Activated CD4-positive, alpha-beta T cell treated with anti-CD3 and anti-CD28 coated beads, Interleukin-2, amount 50 U/mL, for 4 hours (primary cell): Measurements from ENCODE around the gene INSM1.

Source experiments
- DNase-seq, 2 experiments: peaks; one replicate each; pipeline ENCODE4 v3.0.0-alpha.2; 2020

INSM1 gene

GRCh38 chr20:20363434-20363798 is 4.5 kb upstream of the INSM1 start:
- DNase-seq = no peak

DNA sequence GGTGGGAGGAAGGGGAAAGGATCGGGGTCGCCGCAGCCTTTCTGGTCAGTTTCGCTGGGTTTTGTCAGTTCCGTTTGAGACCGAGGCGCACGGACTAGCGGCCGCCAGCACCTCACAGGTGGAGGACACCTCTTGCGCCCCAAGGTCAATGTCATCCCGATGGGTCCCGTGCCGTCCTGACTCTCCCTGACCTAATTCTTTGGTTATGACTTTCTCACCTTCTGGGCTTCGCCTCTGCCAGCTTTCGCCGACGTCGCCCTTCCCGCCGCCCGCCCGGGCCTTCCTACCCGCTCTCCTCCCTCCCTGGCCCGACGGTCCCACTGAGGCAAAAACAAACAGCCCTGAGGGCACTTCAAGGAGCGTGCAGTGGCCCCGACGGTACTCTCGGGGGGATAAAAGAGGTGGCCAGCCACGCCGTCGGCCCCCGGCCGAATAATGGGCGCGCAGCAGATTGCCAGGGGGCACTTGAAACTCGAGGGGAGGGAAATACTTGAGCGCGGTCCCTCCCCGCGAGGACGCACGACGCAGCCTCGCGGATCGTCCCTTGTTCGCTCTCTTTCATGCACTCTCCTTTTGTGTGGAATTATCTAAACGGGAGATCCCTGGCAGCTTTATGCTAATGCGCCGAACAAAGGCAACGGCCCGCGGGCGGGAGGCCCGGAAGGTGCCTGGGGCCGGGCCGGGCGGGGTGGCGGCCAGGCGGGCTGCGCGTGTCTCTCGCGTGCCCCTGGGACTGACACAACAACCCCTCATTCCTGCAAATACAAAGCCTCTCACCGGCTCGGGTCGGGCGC is 3.9 kb upstream of the INSM1 start:
- no peak for DNase-seq

- DNase-seq = no peak
Measured at GRCh38 chr20:20364593-20365479, 3.1 kb upstream of the INSM1 start.

GRCh38 chr20:20365480-20366161 is 2.3 kb upstream of the INSM1 start:
- DNase-seq = no peak

GRCh38 chr20:20366551-20366875 is 1.4 kb upstream of the INSM1 start:
- no peak for DNase-seq

DNA sequence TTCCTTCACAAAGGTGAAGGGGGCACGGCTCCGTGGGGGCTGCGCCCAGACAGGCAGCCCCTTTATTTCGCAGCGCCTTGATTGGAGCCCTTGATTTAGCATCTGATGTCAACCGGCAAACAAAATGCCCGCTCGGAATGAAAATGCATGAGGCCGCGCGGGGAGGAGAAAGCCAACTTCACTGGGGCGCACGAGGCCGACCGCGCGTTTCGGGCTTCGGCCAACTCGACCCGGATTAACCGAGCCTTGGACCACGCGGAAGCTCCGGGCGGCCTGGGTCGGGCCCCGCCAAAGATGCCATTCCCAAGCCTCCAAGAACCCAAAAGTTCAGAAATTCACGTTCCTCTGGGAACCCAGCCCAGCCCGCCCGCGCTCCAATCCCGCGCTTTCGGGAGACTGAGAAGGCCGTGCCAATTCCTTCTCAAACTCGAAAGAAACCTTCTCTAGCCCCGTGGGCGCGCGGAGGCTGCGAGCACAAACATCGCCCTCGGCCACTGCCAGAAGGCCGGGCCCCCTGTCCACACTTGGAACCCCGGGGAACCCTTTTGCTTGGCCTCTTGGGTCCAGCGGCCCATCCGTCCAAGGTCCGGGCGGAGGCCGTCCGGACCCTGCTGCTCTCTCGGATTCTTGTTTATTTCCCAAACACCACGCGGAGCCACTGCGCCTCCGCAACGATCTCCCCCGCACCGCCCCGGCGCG is 879 bp upstream of the INSM1 start:
- DNase-seq = no peak

DNA sequence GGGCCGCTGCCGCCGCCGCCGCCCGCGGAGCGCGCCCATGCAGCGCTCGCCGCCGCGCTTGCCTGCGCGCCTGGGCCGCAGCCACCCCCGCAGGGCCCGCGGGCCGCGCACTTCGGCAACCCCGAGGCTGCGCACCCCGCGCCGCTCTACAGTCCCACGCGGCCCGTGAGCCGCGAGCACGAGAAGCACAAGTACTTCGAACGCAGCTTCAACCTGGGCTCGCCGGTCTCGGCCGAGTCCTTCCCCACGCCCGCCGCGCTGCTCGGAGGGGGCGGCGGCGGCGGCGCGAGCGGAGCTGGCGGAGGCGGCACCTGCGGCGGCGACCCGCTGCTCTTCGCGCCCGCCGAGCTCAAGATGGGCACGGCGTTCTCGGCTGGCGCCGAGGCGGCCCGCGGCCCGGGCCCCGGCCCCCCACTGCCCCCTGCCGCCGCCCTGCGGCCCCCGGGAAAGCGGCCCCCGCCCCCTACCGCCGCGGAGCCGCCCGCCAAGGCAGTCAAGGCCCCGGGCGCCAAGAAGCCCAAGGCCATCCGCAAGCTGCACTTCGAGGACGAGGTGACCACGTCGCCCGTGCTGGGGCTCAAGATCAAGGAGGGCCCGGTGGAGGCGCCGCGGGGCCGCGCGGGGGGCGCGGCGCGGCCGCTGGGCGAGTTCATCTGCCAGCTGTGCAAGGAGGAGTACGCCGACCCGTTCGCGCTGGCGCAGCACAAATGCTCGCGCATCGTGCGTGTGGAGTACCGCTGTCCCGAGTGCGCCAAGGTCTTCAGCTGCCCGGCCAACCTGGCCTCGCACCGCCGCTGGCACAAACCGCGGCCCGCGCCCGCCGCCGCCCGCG is 730 bp downstream of the INSM1 start:
- DNase-seq = no peak

DNA sequence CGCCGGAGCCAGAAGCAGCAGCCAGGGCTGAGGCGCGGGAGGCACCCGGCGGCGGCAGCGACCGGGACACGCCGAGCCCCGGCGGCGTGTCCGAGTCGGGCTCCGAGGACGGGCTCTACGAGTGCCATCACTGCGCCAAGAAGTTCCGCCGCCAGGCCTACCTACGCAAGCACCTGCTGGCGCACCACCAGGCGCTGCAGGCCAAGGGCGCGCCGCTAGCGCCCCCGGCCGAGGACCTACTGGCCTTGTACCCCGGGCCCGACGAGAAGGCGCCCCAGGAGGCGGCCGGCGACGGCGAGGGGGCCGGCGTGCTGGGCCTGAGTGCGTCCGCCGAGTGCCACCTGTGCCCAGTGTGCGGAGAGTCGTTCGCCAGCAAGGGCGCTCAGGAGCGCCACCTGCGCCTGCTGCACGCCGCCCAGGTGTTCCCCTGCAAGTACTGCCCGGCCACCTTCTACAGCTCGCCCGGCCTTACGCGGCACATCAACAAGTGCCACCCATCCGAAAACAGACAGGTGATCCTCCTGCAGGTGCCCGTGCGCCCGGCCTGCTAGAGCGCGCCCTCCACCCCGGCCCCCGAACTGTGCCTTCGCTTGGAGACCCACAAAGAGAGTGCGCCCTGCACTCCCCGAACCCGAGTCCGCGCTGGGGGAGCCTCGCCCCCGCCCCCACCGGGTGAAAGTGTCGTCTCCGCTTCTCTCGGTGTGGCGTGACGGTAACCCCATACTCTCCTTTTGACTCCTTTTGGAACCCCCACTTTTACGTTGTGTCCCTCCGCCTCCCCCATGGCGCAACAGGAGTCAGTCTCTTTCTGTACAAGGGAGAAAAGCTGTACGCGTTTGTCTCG is 1.6 kb downstream of the INSM1 start:
- DNase-seq = no peak

DNA sequence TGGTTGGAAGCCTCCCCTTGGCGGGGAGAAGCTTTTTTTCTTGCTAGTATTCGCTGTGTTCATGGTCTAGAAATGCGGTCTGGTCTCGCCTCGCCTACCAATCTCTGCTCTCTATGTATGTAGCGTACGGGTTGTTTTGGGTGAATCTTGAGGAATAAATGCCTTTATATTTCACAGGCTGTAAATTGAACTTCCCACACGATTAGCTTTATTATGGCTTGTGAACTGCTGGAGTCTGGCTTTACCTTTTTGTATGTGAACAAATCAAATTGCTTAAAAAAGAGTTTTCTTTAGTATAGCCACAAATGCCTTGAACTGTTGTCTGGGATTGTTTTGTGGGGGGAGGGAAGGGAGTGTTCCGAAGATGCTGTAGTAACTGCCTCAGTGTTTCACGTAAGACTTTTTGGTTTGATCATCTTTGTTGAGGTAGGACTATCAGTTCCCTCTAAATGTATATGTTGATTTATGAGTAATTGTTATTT is 2.2 kb downstream of the INSM1 start:
- no peak for DNase-seq

DNA sequence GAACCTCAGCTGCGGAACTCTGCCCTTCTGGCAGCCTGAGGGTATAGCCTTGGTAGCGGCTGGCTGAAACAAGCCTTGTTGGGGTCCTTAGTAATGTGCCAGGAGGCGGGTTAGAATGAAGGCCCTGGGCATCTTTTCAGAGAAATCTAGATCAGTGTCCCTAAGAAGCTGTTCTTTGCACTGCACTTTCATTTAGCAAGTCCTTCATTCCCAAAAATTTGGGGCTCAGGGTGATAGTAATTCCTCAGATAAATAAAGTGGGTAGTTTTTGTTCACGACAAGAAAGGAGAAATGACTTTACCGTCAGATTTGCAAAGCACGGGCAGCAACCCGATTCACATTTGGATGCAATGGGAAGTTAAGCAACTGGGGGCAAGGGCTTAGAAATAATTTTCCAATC is 3.2 kb downstream of the INSM1 start:
- no peak for DNase-seq

DNA sequence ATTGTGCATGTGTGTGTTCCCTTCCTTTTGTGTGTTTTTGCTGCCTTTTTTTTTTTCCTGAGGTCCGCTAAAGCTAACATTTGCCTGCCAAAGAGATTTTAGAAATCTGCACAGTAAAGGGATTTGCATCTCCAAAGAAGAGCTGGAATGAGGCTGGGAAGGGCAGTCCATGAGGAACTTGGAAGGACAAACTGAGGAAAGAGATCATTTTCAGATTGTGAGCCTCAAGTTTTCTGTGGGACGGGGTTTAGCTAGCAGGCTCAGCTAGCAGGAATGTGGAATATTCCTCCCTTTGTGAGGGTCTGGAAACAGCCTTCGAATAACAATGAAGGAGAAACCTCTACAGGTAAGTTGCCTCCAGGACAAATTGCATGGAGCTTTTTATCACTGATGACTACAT is 3.8 kb downstream of the INSM1 start:
- no peak for DNase-seq

GRCh38 chr20:20373091-20373571 is 5.2 kb downstream of the INSM1 start:
- DNase-seq = no peak

GRCh38 chr20:20375862-20376261 is 8.0 kb downstream of the INSM1 start:
- no peak for DNase-seq

- DNase-seq = no peak
Measured at GRCh38 chr20:20386192-20386591, 18.3 kb downstream of the INSM1 start.

DNA sequence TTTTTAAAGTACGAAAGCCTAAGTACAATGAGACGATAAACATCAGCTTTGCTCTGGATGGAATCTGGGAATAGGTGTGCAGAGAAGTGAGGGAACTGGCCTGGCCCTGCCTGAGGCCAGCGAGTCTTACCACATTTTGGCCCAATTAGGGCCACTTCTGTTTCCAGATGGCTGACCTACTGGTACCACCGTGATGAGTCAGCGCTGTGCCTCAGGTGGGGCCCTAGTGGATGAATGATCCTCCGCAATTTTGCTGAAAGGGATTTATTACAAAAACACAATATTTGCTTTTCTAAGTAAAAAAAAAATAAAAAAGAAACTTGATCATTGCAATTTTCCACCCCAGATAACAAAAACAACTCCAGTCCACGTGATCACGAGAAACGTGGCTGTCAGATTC is 22.5 kb downstream of the INSM1 start:
- no peak for DNase-seq

- no peak for DNase-seq
Measured at GRCh38 chr20:20391115-20391514, 23.2 kb downstream of the INSM1 start.

GRCh38 chr20:20391766-20392165 is 23.9 kb downstream of the INSM1 start:
- no peak for DNase-seq

- no peak for DNase-seq
Measured at GRCh38 chr20:20393207-20394120, 25.6 kb downstream of the INSM1 start.

DNA sequence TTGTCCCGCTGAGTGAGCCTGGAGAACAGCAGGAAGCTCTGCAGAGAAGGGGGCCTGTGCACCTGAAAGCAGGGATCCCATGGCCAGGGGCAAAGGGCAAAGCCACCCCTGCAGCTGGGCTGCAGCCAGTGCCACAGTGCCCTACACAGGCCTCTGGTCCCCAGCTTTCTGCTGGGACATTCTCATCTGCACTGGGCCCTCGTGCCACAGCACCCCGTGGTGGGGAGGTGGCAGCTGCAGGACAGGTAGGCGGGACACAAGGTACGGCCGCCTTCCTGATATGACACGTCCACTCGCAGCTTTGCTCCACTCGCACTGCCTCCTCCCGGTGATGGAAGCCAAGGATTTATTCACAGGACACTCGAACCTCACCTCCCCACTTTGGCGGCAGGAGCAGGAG is 27.2 kb downstream of the INSM1 start:
- no peak for DNase-seq
